HUDEP-2 (cell line): ENCODE data around the gene RAP2A.

Experiments
- DNase-seq, 76 experiments: peaks; one replicate each; lab custom pipeline; 2025; ENCODE audit not compliant: unreplicated experiment in 76 of 76; lab: John Stamatoyannopoulos, UW

RAP2A gene

GRCh38 chr13:97422118-97423054 is 11.6 kb upstream of the RAP2A start:
- DNase-seq: peak in 16 of 76 experiments; percentile 1 to 36 (median 14)

GRCh38 chr13:97423300-97424045 is 10.5 kb upstream of the RAP2A start:
- DNase-seq: no peak

DNA sequence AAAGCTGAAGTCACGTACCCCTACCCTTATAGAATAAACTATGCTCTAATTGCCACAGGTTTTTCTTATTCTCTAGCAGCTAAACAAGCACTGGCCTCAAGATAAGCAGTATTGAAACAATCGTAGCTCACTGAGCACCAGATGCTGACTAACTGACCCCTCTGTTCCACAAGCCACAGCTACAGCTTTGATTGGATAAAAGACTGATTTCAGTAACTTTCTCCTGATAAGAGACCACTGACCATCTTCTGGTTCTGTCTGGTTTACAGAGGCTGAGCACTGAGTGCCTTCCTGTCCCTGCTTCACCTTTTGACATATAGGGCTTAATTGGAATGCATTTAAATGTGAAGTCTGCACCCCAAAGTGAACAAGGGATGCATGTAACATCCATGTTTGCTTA is 8.4 kb upstream of the RAP2A start:
- DNase-seq: no peak

DNA sequence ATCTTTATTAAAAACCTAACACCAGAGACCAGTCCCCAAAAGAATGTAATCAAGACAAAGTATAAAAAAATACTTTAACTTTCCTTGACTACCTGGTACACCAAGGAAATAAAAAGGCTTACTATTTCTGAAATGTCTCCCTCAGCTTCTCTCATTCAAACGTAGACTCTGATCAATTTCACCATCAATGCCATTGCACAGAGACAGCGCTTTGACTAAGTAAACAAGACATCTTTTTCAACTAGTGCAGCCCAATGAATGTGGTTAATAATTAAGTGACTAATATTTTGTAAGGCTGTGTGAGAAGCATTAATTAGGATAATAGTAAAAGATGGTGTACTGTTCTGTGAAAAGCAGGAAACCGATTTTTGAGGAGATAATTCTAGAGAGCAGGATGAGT is 7.3 kb upstream of the RAP2A start:
- DNase-seq: no peak

- no peak for DNase-seq
These were observed 4.3 kb upstream of the RAP2A start for GRCh38 chr13:97429681-97430081.

DNA sequence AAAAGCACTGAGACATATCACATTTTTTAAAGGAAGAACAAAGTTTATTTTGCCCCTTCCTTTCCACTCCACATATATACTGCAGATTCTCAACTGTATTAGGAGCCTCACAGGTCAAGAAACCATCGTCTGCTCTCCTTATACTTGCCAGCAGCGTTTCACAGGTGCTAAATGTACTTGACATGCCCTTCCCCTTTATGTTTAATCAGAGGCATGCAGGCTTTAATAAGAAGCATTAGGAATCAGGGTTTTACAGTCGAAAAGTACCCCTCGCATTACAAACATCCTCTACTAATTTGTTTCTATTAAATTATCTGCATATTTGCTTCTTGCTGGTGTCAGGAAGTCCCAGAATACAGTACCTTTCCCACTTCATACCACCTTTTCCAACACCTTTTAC is 3.7 kb upstream of the RAP2A start:
- no peak for DNase-seq

- no peak for DNase-seq
These were observed 2.7 kb upstream of the RAP2A start for GRCh38 chr13:97431171-97431764.

GRCh38 chr13:97432232-97432916 is 1.6 kb upstream of the RAP2A start:
- DNase-seq: no peak

- DNase-seq: peak; percentile 46 to 100 (median 98)
These were observed 847 bp upstream of the RAP2A start for GRCh38 chr13:97432917-97433726.

- peak in 33 of 76 experiments; percentile 1 to 43 (median 20) for DNase-seq
These were observed 630 bp downstream of the RAP2A start for GRCh38 chr13:97434397-97435201.

DNA sequence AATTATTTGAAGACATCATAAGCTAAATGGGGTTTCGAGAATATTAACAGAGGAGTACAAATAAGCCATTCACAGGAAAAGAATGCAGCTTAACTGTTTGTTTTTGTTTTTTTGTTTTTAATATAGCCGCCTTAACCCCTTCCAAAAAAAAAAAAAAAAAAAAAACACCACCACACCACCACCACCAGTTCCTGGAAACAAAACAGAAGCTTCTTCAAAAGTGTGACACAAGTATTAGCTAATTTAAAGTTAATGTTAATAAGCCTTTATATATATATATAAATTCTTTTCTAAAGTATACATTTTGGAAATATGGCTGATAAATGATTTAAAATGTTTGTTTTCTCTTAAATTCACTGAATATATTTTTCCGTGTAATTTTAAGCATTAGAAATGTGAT is 1.4 kb downstream of the RAP2A start:
- DNase-seq: no peak

DNA sequence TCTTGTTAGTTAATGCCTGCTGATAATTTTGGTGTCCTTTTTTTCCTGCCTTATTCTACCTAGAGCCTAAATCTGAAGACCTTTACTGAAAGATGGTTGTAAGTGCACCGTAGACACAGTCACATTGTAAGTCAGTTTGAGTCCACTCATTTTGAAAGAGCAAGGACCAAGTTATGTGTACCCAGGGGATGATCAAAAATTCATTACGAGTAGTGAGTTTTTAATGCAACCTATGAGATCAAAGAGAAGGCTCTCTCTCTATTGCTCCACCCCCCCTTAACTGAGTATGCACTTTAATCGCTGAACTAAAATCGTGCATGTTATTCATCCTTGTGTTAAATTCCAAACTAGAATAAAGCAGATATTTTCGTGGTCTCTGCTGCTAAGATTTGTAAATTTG is 1.8 kb downstream of the RAP2A start:
- peak in 1 of 76 experiments; percentile 2 for DNase-seq

DNA sequence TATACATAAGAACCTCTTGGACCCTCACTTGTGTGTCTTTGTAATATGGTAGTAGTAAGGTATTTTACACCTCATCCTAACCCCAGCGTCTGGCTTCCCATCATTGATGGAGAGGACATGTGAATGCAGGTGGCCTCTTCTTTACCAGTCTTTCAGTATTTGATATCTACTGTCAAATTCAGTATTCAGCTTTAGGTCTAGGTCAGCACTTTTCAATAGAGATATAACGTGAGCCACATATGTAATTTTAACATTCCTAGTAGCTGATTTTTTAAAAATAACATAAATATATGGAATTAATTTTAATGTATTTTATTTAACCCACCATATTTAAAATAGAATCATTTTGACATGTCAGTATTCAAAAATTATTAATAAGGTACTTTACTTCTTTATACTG is 2.9 kb downstream of the RAP2A start:
- DNase-seq: no peak

- DNase-seq: no peak
These were observed 3.8 kb downstream of the RAP2A start for GRCh38 chr13:97437729-97438128.

DNA sequence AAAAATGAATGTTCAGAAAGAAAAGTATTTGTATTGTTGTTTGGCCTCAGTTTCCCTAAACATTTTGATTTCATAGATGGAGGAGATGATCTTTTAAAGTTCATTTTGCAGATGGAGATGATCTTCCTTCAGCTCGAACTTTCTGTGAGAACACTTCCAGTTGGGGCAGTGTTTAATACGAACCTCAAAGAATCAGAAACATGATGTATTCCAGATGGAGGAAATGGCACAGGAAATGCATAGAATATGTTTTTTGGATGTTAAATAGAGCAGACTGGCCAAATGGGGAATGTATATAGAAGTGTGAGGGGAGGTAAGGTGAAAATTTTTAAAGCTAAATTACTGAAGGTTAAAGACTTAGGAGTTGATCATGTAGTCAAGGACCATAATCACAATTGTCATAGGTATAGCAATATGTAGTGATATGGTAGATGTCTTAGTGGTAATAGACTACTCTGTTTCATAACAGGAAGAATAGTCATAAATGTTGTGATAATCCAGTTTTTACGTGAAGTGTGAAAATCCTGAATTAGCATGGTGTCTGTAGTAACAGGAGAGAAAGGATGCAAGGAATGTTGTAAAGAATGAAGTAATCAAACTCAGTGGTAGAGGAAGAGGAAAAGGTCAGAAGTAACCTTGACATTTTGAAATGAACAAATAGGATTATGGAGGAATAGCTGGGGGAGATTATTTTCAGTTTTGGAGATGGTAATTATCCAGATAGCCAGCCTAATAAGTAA is 5.1 kb downstream of the RAP2A start:
- DNase-seq: no peak

- DNase-seq: no peak
These were observed 6.7 kb downstream of the RAP2A start for GRCh38 chr13:97440598-97441170.

- no peak for DNase-seq
These were observed 7.4 kb downstream of the RAP2A start for GRCh38 chr13:97441368-97441767.

DNA sequence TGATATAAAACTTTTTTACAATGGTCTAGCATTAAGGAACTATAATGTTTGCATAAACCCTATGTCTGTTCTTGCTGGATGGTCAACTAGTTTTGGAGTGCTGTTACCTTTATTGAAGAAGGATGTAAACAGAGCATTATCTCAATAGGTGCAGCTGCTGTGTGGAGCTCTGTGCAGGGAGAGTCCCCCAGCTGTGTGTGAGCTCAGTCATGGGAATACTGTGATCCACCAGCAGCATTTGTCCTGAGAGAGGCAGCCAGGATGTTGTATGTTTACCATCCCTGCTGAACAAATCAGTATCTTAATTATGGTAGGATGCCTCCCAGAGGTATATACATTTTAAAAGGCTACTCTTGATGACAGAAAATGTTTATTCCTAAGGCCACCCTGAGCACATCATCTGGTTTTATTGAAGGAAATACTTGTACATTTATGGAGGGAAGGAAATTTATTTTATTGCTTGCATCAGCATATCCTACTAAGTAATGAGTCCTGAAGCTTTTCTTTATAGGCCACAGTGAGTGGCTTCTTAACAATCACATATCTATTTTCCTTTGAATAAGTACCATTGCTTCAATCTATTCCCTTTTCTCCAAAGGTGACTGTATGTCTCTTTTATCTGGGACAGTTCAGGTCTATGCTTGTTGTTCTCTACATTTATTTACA is 11.7 kb downstream of the RAP2A start:
- DNase-seq: no peak
